Stimulated activated CD4-positive, alpha-beta T cell treated with anti-CD3 and anti-CD28 coated beads, Interleukin-2, amount 100 ng/mL, for 48 hours (primary cell): ENCODE measurements around the gene DEK.

ENCODE experiments used
- DNase-seq, 2 donors: peaks; one replicate each; pipeline ENCODE4 v3.0.0-alpha.2; 2020

The DEK gene

GRCh38 chr6:18265787-18266522 lies 1.6 kb upstream of the DEK start:
- no peak for DNase-seq

GRCh38 chr6:18264923-18265377 lies 620 bp upstream of the DEK start:
- no peak for DNase-seq

GRCh38 chr6:18263418-18264218 lies 712 bp downstream of the DEK start:
- DNase-seq: peak; percentile 18 to 24

GRCh38 chr6:18262702-18263417 lies 1.5 kb downstream of the DEK start:
- peak; percentile 36 to 39 for DNase-seq

- no peak for DNase-seq
Measured at GRCh38 chr6:18261877-18262276, 2.5 kb downstream of the DEK start.

- DNase-seq: peak in 1 of 2 donors; percentile 23
Measured at GRCh38 chr6:18260448-18261106, 3.8 kb downstream of the DEK start.

- DNase-seq: no peak
Measured at GRCh38 chr6:18259675-18260447, 4.5 kb downstream of the DEK start.

GRCh38 chr6:18254793-18255192 lies 9.5 kb downstream of the DEK start:
- DNase-seq: no peak

- no peak for DNase-seq
Measured at GRCh38 chr6:18253635-18254034, 10.7 kb downstream of the DEK start.

GRCh38 chr6:18249271-18249670 lies 15.1 kb downstream of the DEK start:
- no peak for DNase-seq

GRCh38 chr6:18248698-18249097 lies 15.6 kb downstream of the DEK start:
- no peak for DNase-seq

- no peak for DNase-seq
Measured at GRCh38 chr6:18247002-18247401, 17.3 kb downstream of the DEK start.

GRCh38 chr6:18246205-18246604 lies 18.1 kb downstream of the DEK start:
- DNase-seq: no peak

GRCh38 chr6:18245642-18246041 lies 18.7 kb downstream of the DEK start:
- no peak for DNase-seq

GRCh38 chr6:18245079-18245478 lies 19.3 kb downstream of the DEK start:
- no peak for DNase-seq

- DNase-seq: no peak
Measured at GRCh38 chr6:18244251-18244650, 20.1 kb downstream of the DEK start.

- no peak for DNase-seq
Measured at GRCh38 chr6:18243302-18243893, 20.9 kb downstream of the DEK start.

GRCh38 chr6:18242062-18242851 lies 22.1 kb downstream of the DEK start:
- DNase-seq: no peak

GRCh38 chr6:18241208-18242038 lies 22.9 kb downstream of the DEK start:
- no peak for DNase-seq

GRCh38 chr6:18240230-18240629 lies 24.1 kb downstream of the DEK start:
- DNase-seq: no peak
